Rectal smooth muscle tissue (tissue), 1 donor: ENCODE data around the gene C5orf58.
"Not testable (repeated sequence)": the region's sequence is repeated elsewhere in the genome, so short reads cannot be mapped to it uniquely, and the experiment has no call there.

Source experiments
- H3K27ac ChIP-seq: one replicate; pipeline ENCODE4 v1.7.0; 2013; ENCODE audit warnings: low read depth, low read length, inconsistent platforms
- H3K27me3 ChIP-seq: one replicate; pipeline ENCODE4 v1.7.0; 2013; ENCODE audit warnings: low read length; ENCODE audit not compliant: control insufficient read depth, insufficient read depth
- H3K36me3 ChIP-seq: one replicate; pipeline ENCODE4 v1.7.0; 2013; ENCODE audit warnings: low read length; ENCODE audit not compliant: control insufficient read depth, insufficient read depth
- H3K4me1 ChIP-seq: one replicate; pipeline ENCODE4 v1.7.0; 2013; ENCODE audit warnings: low read length; ENCODE audit not compliant: control insufficient read depth, insufficient read depth
- H3K4me3 ChIP-seq: one replicate; pipeline ENCODE4 v1.7.0; 2013; ENCODE audit warnings: low read length
- H3K9ac ChIP-seq: one replicate; pipeline ENCODE4 v1.7.0; 2013; ENCODE audit warnings: low read length

The C5orf58 gene

GRCh38 chr5:170226129-170226615, 6.6 kb upstream of the C5orf58 start:
- Histone ChIP-seq H3K9ac (no peak overlapping the region), H3K36me3 (no peaks in the 10 kb centered on the region), H3K4me3 (no peak overlapping the region), H3K27me3 (no peaks in the 10 kb centered on the region), H3K4me1 (peaks cover 3% of the 10 kb centered on the region), H3K27ac (no peak overlapping the region)

- Histone ChIP-seq H3K4me1 (peaks cover 2% of the 10 kb centered on the region), H3K4me3 (no peak overlapping the region), H3K36me3 (no peaks in the 10 kb centered on the region), H3K27me3 (no peaks in the 10 kb centered on the region), H3K9ac (no peak overlapping the region), H3K27ac (no peak overlapping the region)
These were observed 6.1 kb upstream of the C5orf58 start for GRCh38 chr5:170226661-170227060.

- Histone ChIP-seq H3K4me1 (no peaks in the 10 kb centered on the region), H3K36me3 (no peaks in the 10 kb centered on the region), H3K27ac (no peak overlapping the region), H3K4me3 (no peak overlapping the region), H3K27me3 (no peaks in the 10 kb centered on the region), H3K9ac (no peak overlapping the region)
These were observed 3.9 kb upstream of the C5orf58 start for GRCh38 chr5:170228762-170229435.

GRCh38 chr5:170233358-170233892, 640 bp downstream of the C5orf58 start:
- Histone ChIP-seq H3K36me3 (no peaks in the 10 kb centered on the region), H3K4me1 (no peaks in the 10 kb centered on the region), H3K27ac (no peak overlapping the region), H3K9ac (no peak overlapping the region), H3K27me3 (no peaks in the 10 kb centered on the region), H3K4me3 (no peak overlapping the region)

GRCh38 chr5:170235876-170236864, 3.4 kb downstream of the C5orf58 start:
- Histone ChIP-seq H3K9ac (no peak overlapping the region), H3K27me3 (no peaks in the 10 kb centered on the region), H3K27ac (no peak overlapping the region), H3K4me1 (no peaks in the 10 kb centered on the region), H3K36me3 (no peaks in the 10 kb centered on the region), H3K4me3 (no peak overlapping the region)

GRCh38 chr5:170238456-170239196, 5.8 kb downstream of the C5orf58 start:
- no peaks in the 10 kb centered on the region for H3K36me3 ChIP-seq
- no peaks in the 10 kb centered on the region for H3K27me3 ChIP-seq
- no peak overlapping the region for H3K4me3 ChIP-seq
- H3K9ac ChIP-seq, result no peak overlapping the region
- no peaks in the 10 kb centered on the region for H3K4me1 ChIP-seq
- H3K27ac ChIP-seq, result no peak overlapping the region

- not testable (repeated sequence) for H3K4me3 ChIP-seq, H3K9ac ChIP-seq, H3K27ac ChIP-seq, H3K36me3 ChIP-seq, H3K27me3 ChIP-seq, H3K4me1 ChIP-seq
These were observed 12.7 kb downstream of the C5orf58 start for GRCh38 chr5:170245436-170245835.

- H3K36me3 ChIP-seq, result no peaks in the 10 kb centered on the region
- no peak overlapping the region for H3K9ac ChIP-seq
- H3K27me3 ChIP-seq, result no peaks in the 10 kb centered on the region
- no peak overlapping the region for H3K4me3 ChIP-seq
- no peak overlapping the region for H3K27ac ChIP-seq
- no peaks in the 10 kb centered on the region for H3K4me1 ChIP-seq
These were observed 13.5 kb downstream of the C5orf58 start for GRCh38 chr5:170246126-170246870.

- Histone ChIP-seq H3K27ac (no peak overlapping the region), H3K27me3 (no peaks in the 10 kb centered on the region), H3K4me1 (no peaks in the 10 kb centered on the region), H3K9ac (no peak overlapping the region), H3K4me3 (no peak overlapping the region), H3K36me3 (no peaks in the 10 kb centered on the region)
These were observed 14.6 kb downstream of the C5orf58 start for GRCh38 chr5:170247363-170247762.

- H3K4me3 ChIP-seq, result no peak overlapping the region
- no peaks in the 10 kb centered on the region for H3K27me3 ChIP-seq
- H3K9ac ChIP-seq, result no peak overlapping the region
- H3K27ac ChIP-seq, result no peak overlapping the region
- no peaks in the 10 kb centered on the region for H3K4me1 ChIP-seq
- no peaks in the 10 kb centered on the region for H3K36me3 ChIP-seq
These were observed 15.6 kb downstream of the C5orf58 start for GRCh38 chr5:170248172-170248930.

- H3K27ac ChIP-seq, H3K4me1 ChIP-seq, H3K27me3 ChIP-seq: not testable (repeated sequence)
These were observed 16.1 kb downstream of the C5orf58 start for GRCh38 chr5:170248931-170249227.

More at GRCh38 chr5:170248931-170249227, 16.1 kb downstream of the C5orf58 start:
- not testable (repeated sequence) for H3K9ac ChIP-seq, H3K4me3 ChIP-seq, H3K36me3 ChIP-seq
